ENCODE results near the gene SCD. TPM values are rescaled to one million over a fixed set of nuclear protein-coding genes. Genes with fewer than 3 reads are reported as not detected.

SCD gene
- total RNA-seq, 1 experiment from 2014 or later = 449 TPM

GRCh38 chr10:100391163-100392002 lies 44.4 kb downstream of the SCD start:
- H3K9me3 Mint-ChIP-seq (ENCODE audit: unreplicated experiment) = no peaks in the 10 kb centered on the region
- Histone ChIP-seq H3K36me3 (ENCODE audit: control insufficient read depth, insufficient read depth, low read length) (no peaks in the 10 kb centered on the region), H3K4me1 (no peaks in the 10 kb centered on the region), H3K4me3 (ENCODE audit: low read depth, low read length) (no peak overlapping the region), H3K9me3 (no peaks in the 10 kb centered on the region), H3K27me3 (replicated peaks; ENCODE audit: control insufficient read depth, insufficient read depth, low read length) (no peaks in the 10 kb centered on the region)
- DNase-seq = no peak
- no peak overlapping the region for H3K27ac Mint-ChIP-seq (ENCODE audit: unreplicated experiment)
- BruUV-seq (replicated peaks) = no TSS peak
- H3K36me3 Mint-ChIP-seq (ENCODE audit: insufficient read depth, unreplicated experiment) = no peaks in the 10 kb centered on the region
- H3K4me1 Mint-ChIP-seq (ENCODE audit: low read depth, unreplicated experiment) = peaks cover 7% of the 10 kb centered on the region
- intact Hi-C loops (cut with micrococcal nuclease; ENCODE audit: unreplicated experiment) = no loop called here
- TF ChIP-seq, protein P1, sequence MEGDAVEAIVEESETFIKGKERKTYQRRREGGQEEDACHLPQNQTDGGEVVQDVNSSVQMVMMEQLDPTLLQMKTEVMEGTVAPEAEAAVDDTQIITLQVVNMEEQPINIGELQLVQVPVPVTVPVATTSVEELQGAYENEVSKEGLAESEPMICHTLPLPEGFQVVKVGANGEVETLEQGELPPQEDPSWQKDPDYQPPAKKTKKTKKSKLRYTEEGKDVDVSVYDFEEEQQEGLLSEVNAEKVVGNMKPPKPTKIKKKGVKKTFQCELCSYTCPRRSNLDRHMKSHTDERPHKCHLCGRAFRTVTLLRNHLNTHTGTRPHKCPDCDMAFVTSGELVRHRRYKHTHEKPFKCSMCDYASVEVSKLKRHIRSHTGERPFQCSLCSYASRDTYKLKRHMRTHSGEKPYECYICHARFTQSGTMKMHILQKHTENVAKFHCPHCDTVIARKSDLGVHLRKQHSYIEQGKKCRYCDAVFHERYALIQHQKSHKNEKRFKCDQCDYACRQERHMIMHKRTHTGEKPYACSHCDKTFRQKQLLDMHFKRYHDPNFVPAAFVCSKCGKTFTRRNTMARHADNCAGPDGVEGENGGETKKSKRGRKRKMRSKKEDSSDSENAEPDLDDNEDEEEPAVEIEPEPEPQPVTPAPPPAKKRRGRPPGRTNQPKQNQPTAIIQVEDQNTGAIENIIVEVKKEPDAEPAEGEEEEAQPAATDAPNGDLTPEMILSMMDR (IDR thresholded peaks at IDR 0.05; ENCODE audit: insufficient read depth in 1 of 2, low read depth in 1 of 2, low read length in 1 of 2, severe bottlenecking in 1 of 2, unreplicated experiment in 1 of 2) = no peak
- H3K4me3 Mint-ChIP-seq (ENCODE audit: unreplicated experiment) = no peak overlapping the region
- H3K27me3 Mint-ChIP-seq (ENCODE audit: insufficient read depth, unreplicated experiment) = no peaks in the 10 kb centered on the region
- ChIA-PET CTCF (no interaction called here), POLR2A (interaction anchor here (0.6 to 0.7 kb wide), 2 partner anchors 39 to 274 kb away, joined by 4 read pairs; no protein-coding TSS in a partner anchor)

DNA sequence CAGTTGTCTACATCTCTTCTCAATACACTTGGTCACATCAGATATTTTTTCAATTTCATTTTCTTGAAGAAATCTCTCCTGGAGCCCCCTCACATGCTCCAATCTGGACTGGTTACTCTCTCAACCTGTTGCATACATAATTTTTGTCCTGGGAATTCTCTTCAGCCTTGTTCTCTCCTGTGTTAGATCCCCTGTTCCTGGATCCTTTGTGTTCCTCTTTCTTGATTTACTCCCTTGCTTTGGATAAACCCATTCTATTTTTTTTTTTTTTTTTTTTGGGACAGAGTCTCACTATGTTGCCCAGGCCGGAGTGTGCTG lies 45.6 kb downstream of the SCD start:
- no peaks in the 10 kb centered on the region for H3K9me3 Mint-ChIP-seq (ENCODE audit: unreplicated experiment)
- BruUV-seq (replicated peaks) = no TSS peak
- H3K4me1 Mint-ChIP-seq (ENCODE audit: low read depth, unreplicated experiment) = peaks cover 7% of the 10 kb centered on the region
- DNase-seq = no peak
- TF ChIP-seq, protein P1 (IDR thresholded peaks at IDR 0.05; ENCODE audit: insufficient read depth in 1 of 2, low read depth in 1 of 2, low read length in 1 of 2, severe bottlenecking in 1 of 2, unreplicated experiment in 1 of 2) = no peak
- POLR2A ChIA-PET = no interaction called here
- H3K36me3 Mint-ChIP-seq (ENCODE audit: insufficient read depth, unreplicated experiment) = no peaks in the 10 kb centered on the region
- H3K4me3 Mint-ChIP-seq (ENCODE audit: unreplicated experiment) = no peak overlapping the region
- no peak overlapping the region for H3K4me3 ChIP-seq (ENCODE audit: low read depth, low read length)
- intact Hi-C loops (cut with micrococcal nuclease; ENCODE audit: unreplicated experiment) = no loop called here
- no peaks in the 10 kb centered on the region for H3K27me3 Mint-ChIP-seq (ENCODE audit: insufficient read depth, unreplicated experiment)
- CTCF ChIA-PET = no interaction called here
- no peaks in the 10 kb centered on the region for H3K4me1 ChIP-seq
- H3K9me3 ChIP-seq = no peaks in the 10 kb centered on the region
- no peaks in the 10 kb centered on the region for H3K36me3 ChIP-seq (ENCODE audit: control insufficient read depth, insufficient read depth, low read length)
- H3K27me3 ChIP-seq (replicated peaks; ENCODE audit: control insufficient read depth, insufficient read depth, low read length) = no peaks in the 10 kb centered on the region
- H3K27ac Mint-ChIP-seq (ENCODE audit: unreplicated experiment) = no peak overlapping the region

DNA sequence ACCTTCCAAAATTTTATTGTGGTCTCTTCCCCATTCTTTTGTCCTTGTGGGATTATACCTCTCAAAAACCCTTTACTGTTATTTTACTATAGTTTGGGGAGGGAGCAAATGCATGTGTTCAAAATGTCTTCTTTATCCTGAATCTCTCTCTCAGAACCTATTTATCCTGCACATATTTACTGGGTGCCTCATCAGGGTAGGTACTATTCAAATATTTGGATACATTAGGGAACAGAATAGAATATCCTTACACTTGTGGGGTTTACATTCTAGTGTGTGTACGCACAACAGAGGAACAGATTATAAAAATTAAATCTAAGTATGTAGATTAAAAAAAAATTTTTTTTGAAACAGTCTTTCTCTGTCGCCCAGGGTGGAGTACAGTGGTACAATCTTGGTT lies 48.6 kb downstream of the SCD start:
- ChIA-PET CTCF (interaction anchor here (0.6 kb wide), 1 partner anchor 49 kb away, joined by 8 read pairs; the partner anchor contains the start of gene SCD), POLR2A (no interaction called here)
- Histone ChIP-seq H3K9me3 (no peaks in the 10 kb centered on the region), H3K4me3 (ENCODE audit: low read depth, low read length) (no peak overlapping the region), H3K4me1 (no peaks in the 10 kb centered on the region), H3K27me3 (replicated peaks; ENCODE audit: control insufficient read depth, insufficient read depth, low read length) (no peaks in the 10 kb centered on the region), H3K36me3 (ENCODE audit: control insufficient read depth, insufficient read depth, low read length) (no peaks in the 10 kb centered on the region)
- Mint-ChIP-seq H3K4me1 (ENCODE audit: low read depth, unreplicated experiment) (peaks cover 7% of the 10 kb centered on the region), H3K27me3 (ENCODE audit: insufficient read depth, unreplicated experiment) (no peaks in the 10 kb centered on the region), H3K36me3 (ENCODE audit: insufficient read depth, unreplicated experiment) (no peaks in the 10 kb centered on the region), H3K4me3 (ENCODE audit: unreplicated experiment) (no peak overlapping the region), H3K9me3 (ENCODE audit: unreplicated experiment) (no peaks in the 10 kb centered on the region), H3K27ac (ENCODE audit: unreplicated experiment) (no peak overlapping the region)
- intact Hi-C loops (cut with micrococcal nuclease; ENCODE audit: unreplicated experiment) = no loop called here
- no TSS peak for BruUV-seq (replicated peaks)
- no peak for DNase-seq
- TF ChIP-seq, protein P1 (IDR thresholded peaks at IDR 0.05; ENCODE audit: insufficient read depth in 1 of 2, low read depth in 1 of 2, low read length in 1 of 2, severe bottlenecking in 1 of 2, unreplicated experiment in 1 of 2) = no peak

Data from Caco-2 (cell line).